SH-SY5Y (cell line): Measurements from ENCODE around the gene CDH4.

ENCODE experiments used
- GATA2 ChIP-seq: IDR thresholded peaks from 2 replicates; pipeline ENCODE4 v1.6.1; 2011; ENCODE audit warnings: mild to moderate bottlenecking, low read depth, low read length
- GATA3 ChIP-seq: IDR thresholded peaks from 2 replicates; pipeline ENCODE4 v1.6.1; 2011; ENCODE audit warnings: low read depth, mild to moderate bottlenecking, low read length, moderate library complexity

- no peak for TF ChIP-seq GATA3
- TF ChIP-seq GATA2: no peak
These were observed 436.4 kb downstream of the CDH4 start for GRCh38 chr20:61688411-61688810.
